Measurements from ENCODE around the gene CHN2.
A peak's percentile ranks its signal among the peaks of the same experiment; 100 is the strongest.

The CHN2 gene

DNA sequence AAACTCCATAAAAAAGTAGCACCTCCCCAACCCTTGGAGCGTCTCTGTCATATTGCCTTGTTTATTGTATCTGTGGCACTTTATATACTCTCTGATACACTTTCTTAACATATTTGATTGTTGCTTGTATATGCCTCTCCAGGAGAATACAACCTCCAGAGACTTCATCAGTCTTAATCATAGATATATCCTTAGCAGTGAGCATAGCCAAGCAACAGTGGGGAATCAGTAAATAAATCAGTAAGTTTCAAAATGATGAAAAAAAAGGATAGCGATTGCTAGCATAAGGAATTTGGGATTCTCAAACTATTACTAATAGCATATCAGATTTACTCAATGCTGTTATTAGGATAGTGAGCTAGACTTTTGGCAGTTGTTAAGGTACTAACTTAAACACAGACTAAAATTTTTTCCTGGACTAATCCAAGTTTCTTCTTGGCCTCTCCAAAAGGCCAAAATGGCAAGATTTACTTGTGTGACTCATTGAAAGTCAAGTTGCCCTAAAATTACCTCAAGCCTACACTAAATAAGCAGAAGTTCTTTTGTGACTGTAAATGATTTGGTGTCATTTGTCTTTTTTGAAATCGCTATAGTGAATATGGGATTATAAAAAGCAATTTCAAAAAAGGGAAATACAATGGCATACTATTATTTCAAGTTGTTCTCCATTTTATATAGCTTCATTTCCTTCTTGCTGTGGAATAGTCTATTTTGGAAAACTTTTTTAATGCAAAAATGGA, 177.9 kb downstream of the CHN2 start:
- no peak for TF ChIP-seq ZFX (IDR thresholded peaks at IDR 0.05; ENCODE audit: borderline replicate concordance)
- TF ChIP-seq, protein P1, sequence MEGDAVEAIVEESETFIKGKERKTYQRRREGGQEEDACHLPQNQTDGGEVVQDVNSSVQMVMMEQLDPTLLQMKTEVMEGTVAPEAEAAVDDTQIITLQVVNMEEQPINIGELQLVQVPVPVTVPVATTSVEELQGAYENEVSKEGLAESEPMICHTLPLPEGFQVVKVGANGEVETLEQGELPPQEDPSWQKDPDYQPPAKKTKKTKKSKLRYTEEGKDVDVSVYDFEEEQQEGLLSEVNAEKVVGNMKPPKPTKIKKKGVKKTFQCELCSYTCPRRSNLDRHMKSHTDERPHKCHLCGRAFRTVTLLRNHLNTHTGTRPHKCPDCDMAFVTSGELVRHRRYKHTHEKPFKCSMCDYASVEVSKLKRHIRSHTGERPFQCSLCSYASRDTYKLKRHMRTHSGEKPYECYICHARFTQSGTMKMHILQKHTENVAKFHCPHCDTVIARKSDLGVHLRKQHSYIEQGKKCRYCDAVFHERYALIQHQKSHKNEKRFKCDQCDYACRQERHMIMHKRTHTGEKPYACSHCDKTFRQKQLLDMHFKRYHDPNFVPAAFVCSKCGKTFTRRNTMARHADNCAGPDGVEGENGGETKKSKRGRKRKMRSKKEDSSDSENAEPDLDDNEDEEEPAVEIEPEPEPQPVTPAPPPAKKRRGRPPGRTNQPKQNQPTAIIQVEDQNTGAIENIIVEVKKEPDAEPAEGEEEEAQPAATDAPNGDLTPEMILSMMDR (IDR thresholded peaks at IDR 0.05), result no peak
- no peak overlapping the region for H3K27ac ChIP-seq

DNA sequence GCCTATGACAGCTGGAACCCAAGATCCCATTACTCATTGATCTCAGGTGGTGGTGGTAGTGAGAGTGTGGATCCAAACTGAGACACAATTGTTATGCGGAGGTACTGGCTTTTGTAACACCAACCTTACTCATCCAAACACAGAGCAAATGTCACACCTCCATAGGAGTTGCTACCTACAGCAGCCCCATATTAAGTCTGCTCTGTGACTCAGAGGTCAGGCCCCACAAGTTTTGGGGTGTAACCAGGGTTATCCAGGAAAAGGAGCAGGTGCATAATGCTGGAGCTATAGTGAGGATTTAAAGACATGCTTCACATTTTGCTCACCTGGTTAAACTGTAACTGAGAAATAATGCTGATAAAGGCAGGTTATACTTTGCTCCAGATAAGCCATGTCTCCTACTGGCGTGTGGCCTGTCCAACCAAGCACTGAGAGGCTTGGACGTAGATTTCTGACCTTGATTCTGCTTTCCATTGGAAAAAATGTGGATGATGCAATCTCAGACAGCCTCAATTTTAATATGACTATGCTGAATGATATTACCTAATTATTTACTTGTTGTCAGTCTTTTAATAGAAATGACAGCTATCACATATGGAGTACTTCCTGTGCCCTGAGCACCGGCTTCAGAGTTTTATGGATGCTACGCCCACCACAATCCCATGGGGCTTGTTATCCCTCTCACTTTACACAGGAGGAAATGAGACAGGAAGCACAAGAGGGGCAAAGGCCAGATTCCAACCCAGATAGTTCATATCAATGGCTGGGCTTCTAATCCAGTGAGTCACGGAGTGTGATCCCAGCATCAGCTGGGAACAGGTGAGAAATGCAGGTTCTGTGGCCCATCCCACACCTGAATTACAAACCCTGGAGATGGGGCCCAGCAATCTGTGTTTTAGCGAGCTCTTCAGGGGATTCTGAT, 181.3 kb downstream of the CHN2 start:
- no peak overlapping the region for H3K27ac ChIP-seq
- TF ChIP-seq ZFX (IDR thresholded peaks at IDR 0.05; ENCODE audit: borderline replicate concordance), result no peak
- TF ChIP-seq, protein P1 (IDR thresholded peaks at IDR 0.05), result no peak

DNA sequence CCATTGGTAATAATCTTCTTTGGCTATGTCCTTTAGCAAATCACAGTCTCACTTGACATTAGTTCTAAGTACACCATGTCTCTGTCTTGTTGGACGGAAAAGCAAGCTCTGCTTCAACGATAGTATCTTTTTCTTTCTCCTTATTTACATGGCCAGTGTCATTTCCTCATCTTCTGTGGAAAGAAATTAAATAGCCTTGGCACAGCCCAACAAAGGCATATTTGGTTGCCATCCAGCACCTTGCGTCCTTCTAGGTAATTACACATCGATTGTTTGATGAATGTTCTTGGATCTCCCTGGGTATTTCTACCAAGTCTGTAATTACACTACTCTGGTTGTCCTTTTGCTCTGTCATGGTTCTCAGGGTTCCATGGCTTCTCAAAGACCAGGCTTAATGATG, 183.1 kb downstream of the CHN2 start:
- no peak for TF ChIP-seq ZFX (IDR thresholded peaks at IDR 0.05; ENCODE audit: borderline replicate concordance)
- TF ChIP-seq, protein P1 (IDR thresholded peaks at IDR 0.05), result peak; percentile 17; the same call in 1 of the 2 replicates
- H3K27ac ChIP-seq, result peak overlapping the region; percentile 7; the same call in 1 of the 2 replicates

DNA sequence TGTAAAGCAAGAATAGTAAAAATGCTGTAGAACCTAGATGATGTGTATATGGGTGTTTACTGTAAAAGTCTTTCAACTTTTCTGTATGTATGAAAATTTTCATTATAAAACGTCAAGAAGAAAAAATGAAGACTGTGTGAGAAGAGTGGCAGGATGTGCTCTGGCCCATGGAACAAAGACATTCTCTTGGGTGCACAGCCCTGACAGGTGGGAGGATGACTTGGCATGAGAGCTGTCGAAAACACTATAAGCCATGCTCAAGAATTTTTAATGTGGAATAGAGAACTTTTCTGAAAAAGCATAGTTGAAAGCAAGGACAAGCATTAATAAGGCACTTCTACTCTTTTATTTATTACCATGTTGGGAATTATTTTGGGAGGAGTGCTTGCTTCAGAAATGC, 185.0 kb downstream of the CHN2 start:
- TF ChIP-seq ZFX (IDR thresholded peaks at IDR 0.05; ENCODE audit: borderline replicate concordance), result no peak
- TF ChIP-seq, protein P1 (IDR thresholded peaks at IDR 0.05), result no peak
- no peak overlapping the region for H3K27ac ChIP-seq

DNA sequence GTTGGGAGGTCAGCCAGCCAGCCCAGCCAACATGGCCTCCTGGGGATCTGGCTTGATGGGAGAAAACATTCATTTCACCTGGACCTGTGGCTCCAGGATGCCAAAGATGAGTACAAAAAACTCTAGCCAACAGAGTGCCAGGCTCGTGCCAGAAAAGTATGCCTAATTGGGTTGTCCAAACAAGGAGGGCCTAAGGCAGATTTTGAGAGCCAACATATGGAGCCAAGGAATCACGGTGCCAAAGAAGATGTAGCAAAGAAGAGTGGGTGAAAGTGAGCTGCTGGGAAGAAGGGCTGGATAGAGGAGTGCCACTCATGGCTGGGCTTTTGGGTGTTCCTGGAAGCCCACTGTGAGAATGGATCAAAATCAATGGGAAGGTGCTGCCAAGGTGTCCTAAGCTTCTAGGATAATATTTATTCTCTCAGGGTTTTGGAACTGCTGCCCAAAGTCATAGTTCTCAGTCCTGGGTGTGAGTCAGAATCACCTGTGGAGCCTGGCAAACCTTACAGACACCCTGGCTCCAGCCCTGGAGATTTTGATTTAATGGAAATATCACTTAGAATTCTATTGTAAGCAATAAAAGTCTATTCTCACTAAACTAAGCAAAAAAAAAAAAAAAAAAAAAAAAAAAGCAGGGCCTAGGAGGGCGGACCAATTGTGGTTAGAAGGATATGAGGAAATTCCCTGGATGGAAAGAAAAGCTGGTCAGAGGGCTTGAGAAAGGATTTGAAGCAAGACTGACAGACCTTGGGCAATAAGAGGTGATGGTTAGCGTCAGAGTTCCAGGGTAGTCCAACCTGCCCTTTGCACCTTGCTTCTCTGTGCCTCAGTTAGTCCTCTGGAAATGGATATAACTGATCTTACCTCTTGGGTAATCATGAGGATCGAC, 186.9 kb downstream of the CHN2 start:
- no peak overlapping the region for H3K27ac ChIP-seq

DNA sequence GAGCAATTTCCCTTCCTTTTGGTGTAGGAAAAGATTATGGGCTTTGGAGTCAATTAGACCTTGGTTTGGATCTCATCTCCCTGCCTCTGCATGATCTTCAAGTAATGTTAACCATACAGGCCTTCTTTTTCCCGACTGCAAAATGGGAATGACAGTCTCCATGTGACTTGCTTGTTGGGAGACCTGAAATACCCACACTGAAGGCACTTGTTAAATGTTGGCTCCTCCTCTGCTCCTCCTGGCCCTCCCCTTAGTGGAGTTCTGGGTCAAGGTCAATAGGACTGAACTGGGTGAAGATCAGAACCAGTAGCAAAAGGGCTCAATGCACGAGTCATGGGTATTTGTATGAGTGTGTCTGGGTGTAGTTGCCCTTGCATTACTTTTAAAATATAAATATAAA, 189.7 kb downstream of the CHN2 start:
- TF ChIP-seq, protein P1 (IDR thresholded peaks at IDR 0.05), result no peak
- no peak for TF ChIP-seq ZFX (IDR thresholded peaks at IDR 0.05; ENCODE audit: borderline replicate concordance)
- no peak overlapping the region for H3K27ac ChIP-seq

More for the DNA sequence above, 186.9 kb downstream of the CHN2 start:
- TF ChIP-seq, protein P1 (IDR thresholded peaks at IDR 0.05), result no peak
- no peak for TF ChIP-seq ZFX (IDR thresholded peaks at IDR 0.05; ENCODE audit: borderline replicate concordance)

All from 22Rv1 (cell line).